ENCODE results near the gene TPP2. TPM values are rescaled to one million over a fixed set of nuclear protein-coding genes. Genes with fewer than 3 reads are reported as not detected.

Gene TPP2
- total RNA-seq, 1 donor from 2014 or later, result 37.6 TPM

DNA sequence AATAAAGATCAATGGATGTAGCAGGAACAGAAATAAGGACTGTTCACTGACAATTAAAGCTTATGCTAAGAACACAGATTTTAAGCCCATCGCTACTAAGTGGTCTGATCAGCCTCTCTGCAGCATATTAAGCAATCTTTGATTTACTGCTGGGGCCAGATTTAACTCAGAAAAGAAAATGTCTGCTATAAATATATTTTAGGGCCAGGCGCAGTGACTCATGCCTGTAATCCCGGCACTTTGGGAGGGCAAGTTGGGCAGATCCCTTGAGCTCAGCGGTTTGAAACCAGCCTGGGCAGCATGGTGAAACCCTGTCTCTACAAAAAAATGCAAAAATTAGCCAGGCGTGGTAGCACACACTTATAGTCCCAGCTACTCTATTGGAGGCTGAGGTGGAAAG is 55.1 kb downstream of the TPP2 start:
- no peaks in the 10 kb centered on the region for H3K9me3 ChIP-seq (ENCODE audit: insufficient read depth, low read depth, low read length)
- FAIRE-seq, result no peak
- no peaks in the 10 kb centered on the region for H3K27me3 Mint-ChIP-seq (ENCODE audit: low read depth, unreplicated experiment)
- no peak overlapping the region for H3K9ac ChIP-seq (ENCODE audit: low read length)
- H3K4me3 Mint-ChIP-seq (ENCODE audit: unreplicated experiment), result no peak overlapping the region
- no peaks in the 10 kb centered on the region for H3K27me3 ChIP-seq (ENCODE audit: insufficient read depth, low read length)
- no peak overlapping the region for H3K4me3 ChIP-seq (ENCODE audit: insufficient read depth, low read depth, low read length)
- H3K36me3 ChIP-seq (ENCODE audit: insufficient read depth, low read length), result peaks cover 21% of the 10 kb centered on the region
- no peaks in the 10 kb centered on the region for H3K79me2 ChIP-seq (ENCODE audit: insufficient read depth, low read length)
- no peak overlapping the region for H3K4me2 ChIP-seq (ENCODE audit: low read length)
- no peak for DNase-seq (ENCODE audit: low read depth)
- H3K36me3 Mint-ChIP-seq (ENCODE audit: low read depth, unreplicated experiment), result peaks cover 2% of the 10 kb centered on the region
- H4K20me1 ChIP-seq (ENCODE audit: insufficient read depth, low read length), result no peaks in the 10 kb centered on the region
- H3K9me3 Mint-ChIP-seq (ENCODE audit: unreplicated experiment), result no peaks in the 10 kb centered on the region
- H3K27ac Mint-ChIP-seq (ENCODE audit: unreplicated experiment), result no peak overlapping the region
- peaks cover 11% of the 10 kb centered on the region for H3K4me1 Mint-ChIP-seq (ENCODE audit: low read depth, unreplicated experiment)
- TF ChIP-seq, protein P1, sequence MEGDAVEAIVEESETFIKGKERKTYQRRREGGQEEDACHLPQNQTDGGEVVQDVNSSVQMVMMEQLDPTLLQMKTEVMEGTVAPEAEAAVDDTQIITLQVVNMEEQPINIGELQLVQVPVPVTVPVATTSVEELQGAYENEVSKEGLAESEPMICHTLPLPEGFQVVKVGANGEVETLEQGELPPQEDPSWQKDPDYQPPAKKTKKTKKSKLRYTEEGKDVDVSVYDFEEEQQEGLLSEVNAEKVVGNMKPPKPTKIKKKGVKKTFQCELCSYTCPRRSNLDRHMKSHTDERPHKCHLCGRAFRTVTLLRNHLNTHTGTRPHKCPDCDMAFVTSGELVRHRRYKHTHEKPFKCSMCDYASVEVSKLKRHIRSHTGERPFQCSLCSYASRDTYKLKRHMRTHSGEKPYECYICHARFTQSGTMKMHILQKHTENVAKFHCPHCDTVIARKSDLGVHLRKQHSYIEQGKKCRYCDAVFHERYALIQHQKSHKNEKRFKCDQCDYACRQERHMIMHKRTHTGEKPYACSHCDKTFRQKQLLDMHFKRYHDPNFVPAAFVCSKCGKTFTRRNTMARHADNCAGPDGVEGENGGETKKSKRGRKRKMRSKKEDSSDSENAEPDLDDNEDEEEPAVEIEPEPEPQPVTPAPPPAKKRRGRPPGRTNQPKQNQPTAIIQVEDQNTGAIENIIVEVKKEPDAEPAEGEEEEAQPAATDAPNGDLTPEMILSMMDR (IDR thresholded peaks at IDR 0.05; ENCODE audit: insufficient read depth, low read depth, low read length), result no peak
- no peak for TF ChIP-seq EZH2 (IDR thresholded peaks at IDR 0.05; ENCODE audit: insufficient read depth, low read length)
- H3K27ac ChIP-seq (ENCODE audit: low read depth, low read length), result no peak overlapping the region
- no peak overlapping the region for H2AFZ ChIP-seq (ENCODE audit: low read depth, low read length)
- H3K4me1 ChIP-seq (ENCODE audit: insufficient read depth, low read length), result peaks cover 4% of the 10 kb centered on the region

DNA sequence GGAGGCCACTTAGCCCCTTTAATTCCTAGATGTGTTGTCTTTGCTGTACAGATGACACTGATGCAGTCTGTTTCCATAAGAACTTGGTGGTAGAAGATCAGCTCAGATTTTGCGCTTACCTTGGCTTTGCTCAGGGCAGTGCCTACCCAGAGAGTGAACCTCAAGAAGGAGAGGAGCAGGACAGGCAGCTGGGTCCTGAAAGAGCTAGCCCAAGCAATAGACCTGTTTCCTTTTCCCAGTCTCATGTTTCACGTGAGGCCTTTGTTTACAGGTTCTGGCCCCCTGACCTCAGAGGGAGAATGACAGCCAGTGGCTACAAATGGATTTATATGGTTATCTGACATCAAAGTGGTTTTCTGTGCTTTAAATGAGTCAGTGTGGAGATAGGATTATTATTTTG is 58.0 kb downstream of the TPP2 start:
- TF ChIP-seq EZH2 (IDR thresholded peaks at IDR 0.05; ENCODE audit: insufficient read depth, low read length), result no peak
- TF ChIP-seq, protein P1 (IDR thresholded peaks at IDR 0.05; ENCODE audit: insufficient read depth, low read depth, low read length), result no peak
- H3K4me1 ChIP-seq (ENCODE audit: insufficient read depth, low read length), result peaks cover 4% of the 10 kb centered on the region
- H3K9me3 ChIP-seq (ENCODE audit: insufficient read depth, low read depth, low read length), result no peaks in the 10 kb centered on the region
- Mint-ChIP-seq H3K4me3 (ENCODE audit: unreplicated experiment) (no peak overlapping the region), H3K27me3 (ENCODE audit: low read depth, unreplicated experiment) (no peaks in the 10 kb centered on the region), H3K9me3 (ENCODE audit: unreplicated experiment) (peaks cover 2% of the 10 kb centered on the region), H3K4me1 (ENCODE audit: low read depth, unreplicated experiment) (peaks cover 11% of the 10 kb centered on the region), H3K36me3 (ENCODE audit: low read depth, unreplicated experiment) (peaks cover 7% of the 10 kb centered on the region), H3K27ac (ENCODE audit: unreplicated experiment) (no peak overlapping the region)
- no peak overlapping the region for H3K27ac ChIP-seq (ENCODE audit: low read depth, low read length)
- H2AFZ ChIP-seq (ENCODE audit: low read depth, low read length), result no peak overlapping the region
- peaks cover 20% of the 10 kb centered on the region for H3K36me3 ChIP-seq (ENCODE audit: insufficient read depth, low read length)
- no peak overlapping the region for H3K4me2 ChIP-seq (ENCODE audit: low read length)
- DNase-seq (ENCODE audit: low read depth), result no peak
- no peak for FAIRE-seq
- no peaks in the 10 kb centered on the region for H3K27me3 ChIP-seq (ENCODE audit: insufficient read depth, low read length)
- no peaks in the 10 kb centered on the region for H3K79me2 ChIP-seq (ENCODE audit: insufficient read depth, low read length)
- no peak overlapping the region for H3K9ac ChIP-seq (ENCODE audit: low read length)
- no peak overlapping the region for H3K4me3 ChIP-seq (ENCODE audit: insufficient read depth, low read depth, low read length)
- H4K20me1 ChIP-seq (ENCODE audit: insufficient read depth, low read length), result no peaks in the 10 kb centered on the region

DNA sequence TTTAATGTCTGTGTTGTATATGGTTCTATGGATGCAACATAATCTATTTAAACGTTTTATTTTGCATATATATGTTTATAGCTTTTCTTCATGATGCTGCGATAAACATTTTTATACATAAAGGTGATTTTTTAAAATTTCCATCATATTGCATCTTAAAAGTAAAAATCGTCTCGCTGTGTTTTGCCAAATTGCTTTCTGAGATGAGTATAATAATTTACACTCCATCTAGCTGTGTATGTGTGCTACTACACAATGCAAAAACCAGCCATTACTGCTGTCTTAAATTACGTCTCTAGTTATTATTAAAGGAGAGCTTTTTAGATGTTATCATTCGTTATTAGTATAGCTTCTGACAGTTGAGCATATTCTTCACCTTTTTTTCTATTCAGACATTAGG is 60.8 kb downstream of the TPP2 start:
- Histone ChIP-seq H3K4me3 (ENCODE audit: insufficient read depth, low read depth, low read length) (no peak overlapping the region), H3K36me3 (ENCODE audit: insufficient read depth, low read length) (peaks cover 17% of the 10 kb centered on the region), H2AFZ (ENCODE audit: low read depth, low read length) (no peak overlapping the region), H4K20me1 (ENCODE audit: insufficient read depth, low read length) (no peaks in the 10 kb centered on the region), H3K9ac (ENCODE audit: low read length) (no peak overlapping the region), H3K27me3 (ENCODE audit: insufficient read depth, low read length) (no peaks in the 10 kb centered on the region), H3K79me2 (ENCODE audit: insufficient read depth, low read length) (no peaks in the 10 kb centered on the region), H3K4me2 (ENCODE audit: low read length) (no peak overlapping the region), H3K27ac (ENCODE audit: low read depth, low read length) (no peak overlapping the region), H3K9me3 (ENCODE audit: insufficient read depth, low read depth, low read length) (no peaks in the 10 kb centered on the region), H3K4me1 (ENCODE audit: insufficient read depth, low read length) (no peaks in the 10 kb centered on the region)
- peaks cover 2% of the 10 kb centered on the region for H3K9me3 Mint-ChIP-seq (ENCODE audit: unreplicated experiment)
- H3K4me3 Mint-ChIP-seq (ENCODE audit: unreplicated experiment), result no peak overlapping the region
- no peaks in the 10 kb centered on the region for H3K27me3 Mint-ChIP-seq (ENCODE audit: low read depth, unreplicated experiment)
- no peak overlapping the region for H3K27ac Mint-ChIP-seq (ENCODE audit: unreplicated experiment)
- TF ChIP-seq EZH2 (IDR thresholded peaks at IDR 0.05; ENCODE audit: insufficient read depth, low read length), result no peak
- TF ChIP-seq, protein P1 (IDR thresholded peaks at IDR 0.05; ENCODE audit: insufficient read depth, low read depth, low read length), result peak; percentile 30
- no peak for FAIRE-seq
- no peaks in the 10 kb centered on the region for H3K4me1 Mint-ChIP-seq (ENCODE audit: low read depth, unreplicated experiment)
- peaks cover 7% of the 10 kb centered on the region for H3K36me3 Mint-ChIP-seq (ENCODE audit: low read depth, unreplicated experiment)
- DNase-seq (ENCODE audit: low read depth), result no peak

Measured in astrocyte (in vitro differentiated cells and primary cell).